Naive thymus-derived CD8-positive, alpha-beta T cell (primary cell): ENCODE results near the gene HEXIM1. TPM values are rescaled to one million over a fixed set of nuclear protein-coding genes. Genes with fewer than 3 reads are reported as not detected.

Experiments used
- ATAC-seq, 2 donors: fragments of 150-1000 bp; cut with Tn5 transposase in 1 of 2; sonication (Bioruptor Pico), chemical (Tn5 transposase) in 1 of 2; 1 replicate in 1 of 2; 2 replicates in 1 of 2; pipeline ENCODE4 v1.10.0; 2021; ENCODE audit warnings: mild to moderate bottlenecking in 2 of 2, moderate library complexity in 2 of 2
- POLR2A ChIA-PET: fragments of 350-600 bp; sonication (Branson Sonifier 250); formaldehyde crosslinking; loops from one replicate; lab custom pipeline; 2021; ENCODE audit warnings: antibody characterized with exemption; lab: Charles Lee
- DNase-seq, 10 donors: peaks; one replicate each; pipeline versions ENCODE4 v3.0.0 to v3.0.0-alpha.2; 2020 to 2022
- H3K27ac Mint-ChIP-seq, 10 donors: one replicate each; pipeline ENCODE4 v1.8.0; 2020 to 2022; ENCODE audit warnings: mild to moderate bottlenecking in 10 of 10, mixed read lengths in 10 of 10, moderate library complexity in 4 of 10, inconsistent platforms in 1 of 10
- H3K27me3 Mint-ChIP-seq, 5 donors: one replicate each; pipeline ENCODE4 v1.8.0; 2021 to 2022; ENCODE audit warnings: mixed read lengths in 5 of 5
- H3K36me3 Mint-ChIP-seq, 3 donors: one replicate each; pipeline ENCODE4 v1.8.0; 2020 to 2022; ENCODE audit warnings: mixed read lengths in 3 of 3, mild to moderate bottlenecking in 2 of 3, inconsistent platforms in 1 of 3
- H3K4me1 Mint-ChIP-seq, 4 donors: one replicate each; pipeline ENCODE4 v1.8.0; 2021 to 2022; ENCODE audit warnings: mixed read lengths in 4 of 4
- H3K4me3 Mint-ChIP-seq, 10 donors: one replicate each; pipeline ENCODE4 v1.8.0; 2020 to 2022; ENCODE audit warnings: mild to moderate bottlenecking in 10 of 10, mixed read lengths in 10 of 10, moderate library complexity in 6 of 10, inconsistent platforms in 1 of 10
- H3K9me3 Mint-ChIP-seq, 9 donors: one replicate each; pipeline ENCODE4 v1.8.0; 2020 to 2022; ENCODE audit warnings: mixed read lengths in 9 of 9, mild to moderate bottlenecking in 3 of 9, inconsistent platforms in 1 of 9, moderate library complexity in 1 of 9
- polyA plus RNA-seq, 3 donors: library from polyadenylated mRNA; unstranded; fragments of 300-500 nt; fragmentation: Illumina TruSeq; gene quantifications; one replicate each; pipeline ENCODE4 v1.2.3, GENCODE V29; 2021
- total RNA-seq, 8 experiments: library from RNA in 2 of 8; stranded (reverse) in 2 of 8; gene quantifications; one replicate each; pipeline ENCODE4 v1.2.3 and lab custom pipeline; 2021 to 2026

The HEXIM1 gene
- total and polyA plus RNA-seq, 5 experiments from 2014 or later = 4.9 to 35.1 (median 6.8) TPM

- no peaks in the 10 kb centered on the region for H3K9me3 Mint-ChIP-seq
- peaks cover 6 to 32% (median 30%) of the 10 kb centered on the region in 4 donors for H3K4me1 Mint-ChIP-seq
- H3K27me3 Mint-ChIP-seq = no peaks in the 10 kb centered on the region
- POLR2A ChIA-PET = interaction anchor here (0.5 to 5.8 kb wide), 18 partner anchors 10 to 1528 kb away, joined by 3 to 111 read pairs (median 4); partner anchors contain the start of genes ACBD4, HEXIM1, HEXIM2 and MAP3K14
- H3K27ac Mint-ChIP-seq = peak overlapping the region; percentile 73 to 98 (median 92)
- DNase-seq (no peak), ATAC-seq (no peak)
- H3K4me3 Mint-ChIP-seq = peak overlapping the region in 9 of 10 donors; percentile 33 to 89 (median 80)
- H3K36me3 Mint-ChIP-seq = no peaks in the 10 kb centered on the region
Measured at GRCh38 chr17:45172232-45172540, 23.9 kb downstream of the HEXIM1 start.

GRCh38 chr17:45172541-45173286 is 24.4 kb downstream of the HEXIM1 start:
- peak overlapping the region; percentile 91 to 98 (median 94) for H3K27ac Mint-ChIP-seq
- H3K27me3 Mint-ChIP-seq = no peaks in the 10 kb centered on the region
- DNase-seq (peak; percentile 30 to 85 (median 48)), ATAC-seq (peak; percentile 85)
- POLR2A ChIA-PET = interaction anchor here (0.6 to 5.8 kb wide), 19 partner anchors 10 to 154 kb away, joined by 3 to 111 read pairs (median 5); partner anchors contain the start of genes ACBD4, HEXIM1, HEXIM2 and MAP3K14
- peaks cover 6 to 32% (median 30%) of the 10 kb centered on the region in 4 donors for H3K4me1 Mint-ChIP-seq
- H3K9me3 Mint-ChIP-seq = no peaks in the 10 kb centered on the region
- peak overlapping the region; percentile 75 to 89 (median 82) for H3K4me3 Mint-ChIP-seq
- no peaks in the 10 kb centered on the region for H3K36me3 Mint-ChIP-seq

GRCh38 chr17:45175759-45176115 is 27.5 kb downstream of the HEXIM1 start:
- Mint-ChIP-seq H3K4me3 (peak overlapping the region in 1 of 10 donors; percentile 24), H3K36me3 (no peaks in the 10 kb centered on the region), H3K9me3 (no peaks in the 10 kb centered on the region), H3K27me3 (no peaks in the 10 kb centered on the region), H3K4me1 (peaks cover 4 to 27% (median 25%) of the 10 kb centered on the region in 4 donors), H3K27ac (peak overlapping the region in 5 of 10 donors; percentile 20 to 74 (median 46))
- POLR2A ChIA-PET = interaction anchor here (0.7 to 2.6 kb wide), 2 partner anchors 14 to 27 kb away, joined by 3 to 9 read pairs; partner anchors contain the start of gene HEXIM2
- ATAC-seq (no peak), DNase-seq (no peak)

- Mint-ChIP-seq H3K4me1 (peaks cover 4 to 9% (median 7%) of the 10 kb centered on the region in 4 donors), H3K36me3 (no peaks in the 10 kb centered on the region), H3K4me3 (no peak overlapping the region), H3K9me3 (no peaks in the 10 kb centered on the region), H3K27ac (no peak overlapping the region), H3K27me3 (no peaks in the 10 kb centered on the region)
- DNase-seq = no peak
- ATAC-seq = no peak
- POLR2A ChIA-PET = no interaction called here
Measured at GRCh38 chr17:45177563-45177962, 29.3 kb downstream of the HEXIM1 start.

GRCh38 chr17:45184144-45184543 is 35.9 kb downstream of the HEXIM1 start:
- POLR2A ChIA-PET = interaction anchor here (0.9 kb wide), 1 partner anchor 11 kb away, joined by 4 read pairs; no protein-coding TSS in a partner anchor
- Mint-ChIP-seq H3K27ac (peak overlapping the region in 3 of 10 donors; percentile 51 to 65 (median 60)), H3K27me3 (no peaks in the 10 kb centered on the region), H3K36me3 (no peaks in the 10 kb centered on the region), H3K4me3 (no peak overlapping the region), H3K4me1 (peaks cover 0 to 2% (median 0%) of the 10 kb centered on the region in 4 donors), H3K9me3 (no peaks in the 10 kb centered on the region)
- ATAC-seq (no peak), DNase-seq (no peak)

- DNase-seq (no peak), ATAC-seq (no peak)
- Mint-ChIP-seq H3K36me3 (no peaks in the 10 kb centered on the region), H3K9me3 (no peaks in the 10 kb centered on the region), H3K4me3 (no peak overlapping the region), H3K27me3 (no peaks in the 10 kb centered on the region), H3K4me1 (peaks cover 0 to 2% (median 0%) of the 10 kb centered on the region in 4 donors), H3K27ac (no peak overlapping the region)
- POLR2A ChIA-PET = no interaction called here
Measured at GRCh38 chr17:45186801-45187354, 38.6 kb downstream of the HEXIM1 start.

GRCh38 chr17:45189009-45189408 is 40.7 kb downstream of the HEXIM1 start:
- Mint-ChIP-seq H3K4me3 (no peak overlapping the region), H3K27me3 (no peaks in the 10 kb centered on the region), H3K4me1 (peaks cover 0 to 2% (median 0%) of the 10 kb centered on the region in 4 donors), H3K36me3 (no peaks in the 10 kb centered on the region), H3K9me3 (no peaks in the 10 kb centered on the region), H3K27ac (no peak overlapping the region)
- DNase-seq (no peak), ATAC-seq (no peak)
- POLR2A ChIA-PET = interaction anchor here (0.7 to 1.3 kb wide), 3 partner anchors 40 to 55 kb away, joined by 3 to 4 read pairs (median 3); no protein-coding TSS in a partner anchor

GRCh38 chr17:45190503-45191255 is 42.4 kb downstream of the HEXIM1 start:
- no peak overlapping the region for H3K27ac Mint-ChIP-seq
- H3K27me3 Mint-ChIP-seq = no peaks in the 10 kb centered on the region
- DNase-seq (no peak), ATAC-seq (no peak)
- no peaks in the 10 kb centered on the region for H3K9me3 Mint-ChIP-seq
- H3K36me3 Mint-ChIP-seq = no peaks in the 10 kb centered on the region
- H3K4me3 Mint-ChIP-seq = no peak overlapping the region
- H3K4me1 Mint-ChIP-seq = peaks cover 0 to 2% (median 0%) of the 10 kb centered on the region in 4 donors
- POLR2A ChIA-PET = interaction anchor here (0.6 to 0.9 kb wide), 2 partner anchors 38 to 196 kb away, joined by 3 to 7 read pairs; no protein-coding TSS in a partner anchor

- POLR2A ChIA-PET = interaction anchor here (0.6 to 5.8 kb wide), 6 partner anchors 23 to 60 kb away, joined by 3 to 78 read pairs (median 8); partner anchors contain the start of genes ACBD4, HEXIM1 and HEXIM2
- peaks cover 2 to 9% (median 5%) of the 10 kb centered on the region in 4 donors for H3K4me1 Mint-ChIP-seq
- ATAC-seq = no peak
Measured at GRCh38 chr17:45195424-45195823, 47.1 kb downstream of the HEXIM1 start.

GRCh38 chr17:45197108-45197507 is 48.8 kb downstream of the HEXIM1 start:
- Mint-ChIP-seq H3K4me3 (no peak overlapping the region), H3K4me1 (peaks cover 2 to 9% (median 5%) of the 10 kb centered on the region in 4 donors), H3K9me3 (no peaks in the 10 kb centered on the region), H3K27me3 (no peaks in the 10 kb centered on the region), H3K27ac (peak overlapping the region in 2 of 10 donors; percentile 32 to 74), H3K36me3 (no peaks in the 10 kb centered on the region)
- ATAC-seq (no peak), DNase-seq (no peak)
- POLR2A ChIA-PET = interaction anchor here (1.2 to 5.8 kb wide), 8 partner anchors 24 to 136 kb away, joined by 3 to 78 read pairs (median 12); partner anchors contain the start of genes ACBD4, HEXIM1, HEXIM2 and NMT1

More at GRCh38 chr17:45195424-45195823, 47.1 kb downstream of the HEXIM1 start:
- Mint-ChIP-seq H3K27ac (no peak overlapping the region), H3K36me3 (no peaks in the 10 kb centered on the region), H3K27me3 (no peaks in the 10 kb centered on the region), H3K9me3 (no peaks in the 10 kb centered on the region), H3K4me3 (no peak overlapping the region)
- no peak for DNase-seq

GRCh38 chr17:45197555-45198334 is 49.5 kb downstream of the HEXIM1 start:
- Mint-ChIP-seq H3K36me3 (no peaks in the 10 kb centered on the region), H3K4me1 (peaks cover 2 to 9% (median 5%) of the 10 kb centered on the region in 4 donors), H3K9me3 (no peaks in the 10 kb centered on the region), H3K4me3 (no peak overlapping the region), H3K27me3 (no peaks in the 10 kb centered on the region), H3K27ac (no peak overlapping the region)
- POLR2A ChIA-PET = interaction anchor here (0.6 to 5.8 kb wide), 9 partner anchors 25 to 311 kb away, joined by 3 to 78 read pairs (median 10); partner anchors contain the start of genes ACBD4, HEXIM1, HEXIM2 and NMT1
- DNase-seq (peak; percentile 72 to 92 (median 84)), ATAC-seq (peak; percentile 99 to 100)
